ENCODE data around the gene KCNQ5.
"Not testable (repeated sequence)": the region's sequence is repeated elsewhere in the genome, so short reads cannot be mapped to it uniquely, and the experiment has no call there.

The KCNQ5 gene

DNA sequence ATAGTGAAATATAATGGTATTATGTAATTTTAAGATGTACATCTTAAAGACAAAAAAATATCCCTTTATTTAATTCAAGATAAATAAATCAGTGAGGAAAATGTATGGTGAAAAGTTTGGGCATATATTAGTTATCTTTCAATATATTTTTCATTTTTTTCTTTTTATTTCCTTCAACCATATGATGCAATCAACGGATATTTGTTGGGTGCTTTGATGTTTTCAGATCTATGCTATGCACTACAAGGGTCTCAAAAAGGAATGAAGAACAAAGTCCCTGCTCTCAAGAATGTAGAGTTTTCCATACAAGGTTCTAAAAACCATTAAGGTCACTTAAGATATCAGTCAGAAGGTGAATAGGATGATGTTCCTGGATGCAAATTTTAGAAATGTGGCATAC, 345.5 kb downstream of the KCNQ5 start:
- DNase-seq = no peak

DNA sequence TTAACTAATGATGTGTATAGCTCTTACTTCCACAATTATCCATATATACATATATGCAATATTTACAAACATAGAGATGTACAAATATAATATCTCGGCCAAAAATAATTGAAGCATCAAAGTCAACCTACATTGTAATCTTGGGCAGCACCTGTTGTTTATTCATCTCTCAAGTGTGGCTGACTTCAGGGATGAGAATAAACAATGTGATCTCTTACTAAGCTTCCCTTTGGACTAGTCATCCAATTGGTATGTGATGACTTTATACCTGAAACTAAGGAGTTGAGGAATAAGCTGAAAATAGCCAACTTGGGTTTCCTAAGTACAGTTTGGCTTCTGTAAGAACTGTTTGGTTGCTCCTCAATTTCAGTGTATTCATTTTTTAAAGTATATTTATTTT, 346.8 kb downstream of the KCNQ5 start:
- DNase-seq = no peak

DNA sequence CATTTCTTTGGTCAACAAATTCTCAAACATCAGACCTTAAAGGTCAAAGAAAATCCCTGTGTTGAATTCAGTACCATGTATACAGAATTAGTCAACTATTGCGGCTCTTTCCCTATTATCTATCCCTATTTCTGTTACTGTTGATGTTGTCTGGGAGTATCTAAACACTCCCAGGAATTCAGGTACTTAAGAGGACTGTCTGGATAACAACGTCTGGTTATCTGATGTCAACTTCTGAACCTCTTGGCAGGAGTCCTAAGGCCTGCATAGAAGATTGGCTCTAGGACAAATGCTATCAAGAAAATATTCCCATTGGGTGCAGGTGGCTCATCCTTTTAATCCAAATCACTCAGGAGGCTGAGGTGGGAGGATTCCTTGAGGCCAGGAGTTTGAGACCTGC, 347.8 kb downstream of the KCNQ5 start:
- no peak for DNase-seq

DNA sequence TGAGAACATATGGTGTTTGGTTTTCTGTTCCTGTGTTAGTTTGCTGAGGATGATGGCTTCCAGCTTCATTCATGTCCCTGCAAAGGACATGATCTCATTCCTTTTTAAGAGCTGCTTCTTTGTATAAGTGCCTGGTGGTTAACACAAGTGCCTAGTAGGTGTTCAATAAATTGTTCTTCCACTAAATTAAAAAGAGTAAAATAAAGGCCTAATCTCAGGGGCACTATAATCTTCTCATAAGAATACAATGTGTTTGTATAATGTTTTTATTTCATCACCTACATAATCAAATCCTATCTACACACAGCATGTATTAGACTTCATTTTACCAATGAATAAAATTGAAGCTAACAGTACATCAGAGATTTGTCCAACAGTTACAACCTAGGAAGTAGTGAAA, 350.7 kb downstream of the KCNQ5 start:
- DNase-seq = no peak

DNA sequence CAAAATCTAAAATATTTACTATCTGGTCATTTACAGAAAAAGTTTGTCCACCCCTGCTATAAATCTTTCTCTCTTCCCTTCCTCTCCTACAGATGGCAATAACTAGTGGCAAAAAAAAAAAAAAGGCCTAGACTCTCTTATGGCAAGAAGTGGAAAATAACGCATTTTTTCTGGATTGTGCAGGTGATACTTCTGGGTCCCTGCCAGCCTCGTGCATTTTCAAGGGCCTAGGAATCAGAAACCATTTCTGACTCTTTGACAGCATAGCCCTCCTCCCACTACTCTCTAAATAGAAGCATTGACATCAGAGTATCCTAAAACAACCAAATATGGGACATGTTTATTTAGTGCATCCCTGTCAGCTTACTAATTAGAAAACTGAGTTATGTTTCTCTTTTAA, 352.4 kb downstream of the KCNQ5 start:
- no peak for DNase-seq

DNA sequence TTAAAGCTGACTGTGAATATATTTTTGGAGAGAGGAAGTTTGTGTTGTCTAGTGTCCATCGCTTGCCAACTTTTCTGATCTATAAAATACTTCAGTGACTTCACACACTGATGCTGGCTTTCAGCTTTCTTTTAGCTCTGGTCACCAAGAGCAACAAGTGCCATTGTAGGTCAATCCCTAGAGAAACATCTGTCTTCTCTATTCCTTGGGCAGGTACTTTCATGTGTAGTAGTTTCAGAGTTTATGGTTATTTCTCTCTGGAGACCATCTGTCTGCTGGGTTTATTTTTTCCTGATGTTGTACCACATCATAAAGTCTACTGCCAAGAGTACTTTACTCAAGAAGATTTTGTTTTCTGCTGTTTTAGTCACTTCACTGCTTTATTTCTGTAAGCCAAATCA, 353.5 kb downstream of the KCNQ5 start:
- DNase-seq = no peak

DNA sequence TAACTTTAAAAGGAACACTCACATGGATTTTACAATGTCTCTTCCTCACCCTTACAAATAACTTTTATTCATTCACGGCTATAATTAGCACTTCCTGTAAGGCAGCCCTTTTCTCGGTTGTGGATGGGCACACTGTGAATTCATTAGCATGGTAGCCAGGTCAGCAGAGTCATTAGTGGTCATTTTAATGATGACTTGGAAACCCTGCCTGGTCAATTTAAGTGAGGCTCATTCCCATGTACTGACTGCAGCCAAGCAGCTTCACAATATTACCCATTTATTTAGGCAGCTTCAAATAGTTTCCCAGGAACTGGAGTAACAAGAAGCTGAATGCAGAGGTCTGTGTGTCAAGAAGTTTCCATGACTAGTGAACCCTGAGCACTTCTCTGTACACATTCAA, 354.6 kb downstream of the KCNQ5 start:
- DNase-seq = no peak

DNA sequence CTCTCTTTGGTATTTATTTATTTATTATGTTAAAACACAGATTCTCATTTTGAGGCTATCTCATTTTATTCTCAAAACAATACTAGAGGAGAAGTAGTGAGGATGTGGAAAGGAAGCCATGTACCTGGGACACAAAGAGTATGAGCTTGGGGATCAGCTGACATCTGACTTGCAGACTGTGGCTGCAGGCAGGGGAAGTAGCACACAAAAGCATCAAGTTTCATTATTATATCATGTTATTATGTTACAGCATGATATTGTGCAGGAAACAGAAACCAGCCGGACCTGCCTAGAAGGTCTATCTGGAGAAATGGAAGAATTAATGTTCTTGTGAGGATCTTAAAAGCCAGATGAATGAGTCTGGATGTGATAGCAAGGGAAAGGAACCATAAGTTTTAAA, 355.2 kb downstream of the KCNQ5 start:
- DNase-seq = no peak

DNA sequence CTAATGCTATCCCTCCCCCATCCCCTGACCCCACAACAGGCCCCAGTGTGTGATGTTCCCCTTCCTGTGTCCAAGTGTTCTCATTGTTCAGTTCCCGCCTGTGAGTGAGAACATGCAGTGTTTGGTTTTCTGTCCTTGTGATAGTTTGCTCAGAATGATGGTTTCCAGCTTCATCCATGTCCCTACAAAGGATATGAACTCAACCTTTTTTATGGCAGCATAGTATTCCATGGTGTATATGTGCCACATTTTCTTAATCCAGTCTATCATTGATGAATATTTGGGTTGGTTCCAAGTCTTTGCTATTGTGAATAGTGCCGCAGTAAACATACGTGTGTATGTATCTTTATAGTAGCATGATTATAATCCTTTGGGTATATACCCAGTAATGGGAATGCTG, 356.9 kb downstream of the KCNQ5 start:
- DNase-seq = not testable (repeated sequence)

DNA sequence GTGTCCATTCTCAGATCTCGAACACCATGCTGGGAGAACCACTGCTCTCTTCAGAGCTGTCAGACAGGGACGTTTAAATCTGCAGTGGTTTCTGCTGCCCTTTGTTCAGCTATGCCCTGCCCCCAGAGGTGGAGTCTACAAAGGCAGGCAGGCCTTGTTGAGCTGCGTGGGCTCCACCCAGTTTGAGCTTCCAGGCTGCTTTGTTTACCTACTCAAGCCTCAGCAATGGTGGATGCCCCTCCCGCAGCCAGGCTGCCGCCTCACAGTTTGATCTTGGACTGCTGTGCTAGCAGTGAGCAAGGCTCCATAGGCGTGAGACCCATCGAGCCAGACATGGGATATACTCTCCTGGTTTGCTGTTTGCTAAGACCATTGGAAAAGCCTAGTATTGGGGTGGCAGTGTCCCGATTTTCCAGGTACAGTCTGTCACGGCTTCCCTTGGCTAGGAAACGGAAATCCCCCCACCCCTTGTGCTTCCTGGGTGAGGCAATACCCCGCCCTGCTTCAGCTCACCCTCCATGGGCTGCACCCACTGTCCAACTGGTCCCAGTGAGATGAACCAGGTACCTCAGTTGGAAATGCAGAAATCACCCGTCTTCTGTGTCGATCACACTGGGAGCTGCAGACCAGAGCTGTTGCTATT, 362.4 kb downstream of the KCNQ5 start:
- DNase-seq = not testable (repeated sequence)

DNA sequence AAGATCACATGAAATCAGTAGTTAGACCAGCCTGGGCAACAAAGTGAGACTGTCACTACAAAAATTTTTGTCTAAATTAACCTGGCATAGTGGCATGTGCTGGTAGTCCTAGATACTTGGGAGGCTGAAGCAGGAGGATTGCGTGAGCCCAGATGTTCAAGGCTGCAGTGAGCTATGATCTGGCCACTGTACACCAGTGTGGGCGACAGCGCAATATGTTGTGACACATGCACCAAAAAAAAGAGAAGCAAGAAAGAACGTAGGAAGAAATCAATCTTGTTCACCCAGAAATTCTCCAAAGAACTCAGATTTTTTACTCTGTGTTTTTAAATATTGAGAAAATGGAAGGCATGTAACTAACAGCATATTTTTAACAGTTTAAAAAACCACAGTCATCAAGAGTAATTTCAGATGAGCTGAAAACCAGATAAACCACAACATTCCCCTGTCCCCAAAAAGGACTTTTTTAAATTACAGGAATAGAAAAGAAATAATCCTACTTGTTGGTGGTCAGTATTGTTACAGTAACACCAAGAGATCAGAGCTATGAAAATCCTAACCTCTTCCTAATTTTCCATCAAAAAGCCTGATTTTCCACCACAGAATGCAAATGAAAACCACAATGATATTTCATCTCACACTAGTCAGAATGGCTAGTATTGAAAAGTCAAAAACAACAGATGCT, 363.3 kb downstream of the KCNQ5 start:
- no peak for DNase-seq

DNA sequence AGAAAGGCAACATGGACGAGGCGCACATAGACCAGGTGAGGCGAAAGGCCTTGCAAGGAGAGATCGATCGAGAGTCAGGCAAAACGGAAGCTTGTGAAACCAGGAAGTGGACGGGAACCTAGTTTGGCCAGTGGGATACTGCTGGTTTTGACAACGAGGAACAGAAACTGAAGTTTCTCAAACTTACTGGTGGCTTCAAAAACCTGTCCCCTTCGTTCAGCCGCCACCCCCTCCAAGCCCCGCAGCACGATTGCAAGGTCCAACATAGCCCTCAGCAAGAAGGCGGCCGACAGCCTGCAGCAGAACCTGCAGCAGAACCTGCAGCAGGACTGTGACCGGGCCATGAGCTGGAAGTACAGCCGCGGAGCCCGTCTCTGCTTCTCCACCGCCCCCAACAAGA, 365.4 kb downstream of the KCNQ5 start:
- no peak for DNase-seq

DNA sequence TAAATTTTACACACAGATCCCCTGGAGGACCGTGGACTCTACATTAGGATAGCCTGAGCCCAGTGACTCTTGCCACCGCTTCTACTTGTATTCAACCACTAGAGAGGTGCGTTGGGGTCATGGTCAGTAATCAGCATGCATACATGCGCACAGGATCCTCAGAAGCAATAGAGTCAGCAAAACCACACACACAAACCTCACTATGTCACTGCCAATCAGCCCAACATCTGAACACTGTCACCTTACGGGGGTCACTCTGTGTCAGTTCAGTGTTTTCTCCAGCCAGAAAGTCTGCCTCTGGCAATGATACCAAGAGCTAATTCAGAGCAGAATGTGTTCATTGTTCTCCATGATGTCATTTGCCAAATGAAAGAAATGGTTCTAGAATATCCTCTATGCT, 378.1 kb downstream of the KCNQ5 start:
- DNase-seq = no peak

DNA sequence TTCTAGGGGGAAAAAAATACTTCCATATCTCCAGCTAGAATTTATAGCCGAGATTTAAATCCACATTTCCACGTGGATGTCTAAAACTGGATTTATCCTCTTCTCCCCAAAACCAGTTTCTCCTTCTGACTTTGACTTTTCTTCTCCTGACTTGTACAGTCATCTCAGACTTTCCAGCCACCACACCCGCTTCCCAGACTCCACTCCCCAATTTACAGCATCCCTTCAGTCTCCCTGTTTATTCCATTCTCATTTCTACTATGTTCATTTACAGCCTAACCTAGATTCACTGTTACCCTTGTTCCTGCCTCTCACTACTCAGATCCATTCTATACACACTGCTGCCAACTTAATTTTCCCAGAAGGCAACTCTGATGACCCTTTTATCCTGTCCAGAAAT, 378.6 kb downstream of the KCNQ5 start:
- no peak for DNase-seq

DNA sequence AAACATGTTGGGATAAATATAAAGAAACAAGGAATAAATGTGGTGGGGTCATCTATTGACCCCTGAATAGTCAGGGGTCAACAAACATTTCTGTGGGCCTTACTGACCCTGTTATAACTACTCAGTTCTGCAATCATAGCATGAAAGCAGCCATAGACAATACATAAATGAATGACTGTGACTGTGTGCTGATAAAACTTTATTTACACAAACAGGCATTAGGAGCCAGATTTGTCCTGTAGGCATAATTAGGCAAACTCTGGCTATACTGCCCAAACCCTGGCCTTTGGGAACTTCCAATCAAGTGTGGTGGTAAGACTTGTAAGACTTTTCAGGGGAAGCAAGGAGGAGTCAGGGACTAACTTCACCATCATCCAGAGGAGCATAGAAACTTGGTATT, 380.7 kb downstream of the KCNQ5 start:
- DNase-seq = no peak

DNA sequence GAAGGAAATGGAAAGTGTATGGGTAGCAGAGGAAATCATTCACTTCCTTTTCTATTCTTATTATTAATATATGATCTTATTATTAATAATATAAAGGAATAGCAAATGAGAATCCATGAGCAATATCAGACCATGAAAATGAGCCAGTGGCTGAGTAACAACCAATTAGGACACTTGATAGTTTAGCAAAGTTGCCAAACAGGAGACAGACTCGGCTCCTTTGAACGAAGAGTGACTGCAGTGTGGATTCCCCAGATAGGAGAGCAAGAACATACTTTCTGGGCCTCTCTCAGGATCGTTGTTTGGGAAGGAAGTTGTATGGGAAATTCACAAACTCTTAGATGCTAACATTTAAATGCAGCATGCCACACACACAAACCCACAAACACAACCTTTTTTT, 381.4 kb downstream of the KCNQ5 start:
- no peak for DNase-seq

DNA sequence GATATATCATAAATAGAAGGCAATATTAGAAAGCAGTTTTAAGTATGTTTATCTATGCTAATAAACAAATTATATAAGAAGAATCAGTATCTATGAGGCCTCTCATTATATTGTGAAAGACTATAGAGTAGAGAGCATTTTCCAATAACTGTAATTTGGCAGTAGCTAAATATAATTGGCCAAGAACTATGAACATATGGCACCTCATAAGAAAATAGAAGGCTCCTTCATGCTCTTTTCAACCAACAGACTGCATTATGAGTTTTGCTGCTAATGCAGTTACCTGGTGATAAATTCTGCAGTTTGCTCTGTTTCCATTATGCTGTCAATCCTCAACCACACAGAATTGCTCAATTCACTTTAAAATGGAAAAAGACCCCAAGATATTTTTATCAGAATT, 382.4 kb downstream of the KCNQ5 start:
- DNase-seq = no peak

DNA sequence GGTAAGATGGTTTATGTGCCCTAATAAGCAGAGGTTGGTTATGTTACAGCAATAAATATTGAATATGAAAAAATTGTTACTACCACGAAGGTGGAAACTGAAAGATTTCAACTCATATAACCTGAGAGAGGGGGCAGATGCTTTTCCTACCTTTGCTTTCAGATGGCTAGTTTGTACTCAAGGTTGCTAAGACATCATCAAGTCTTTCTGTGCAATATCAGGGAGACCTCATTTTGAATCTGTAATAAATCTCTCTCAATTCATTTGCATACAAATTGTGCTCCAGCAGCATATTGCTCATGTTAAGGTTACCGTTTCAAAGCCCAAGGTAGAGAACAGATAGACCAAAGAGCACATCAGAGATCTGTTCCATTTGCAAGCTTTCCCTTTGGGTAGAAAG, 383.0 kb downstream of the KCNQ5 start:
- DNase-seq = no peak

DNA sequence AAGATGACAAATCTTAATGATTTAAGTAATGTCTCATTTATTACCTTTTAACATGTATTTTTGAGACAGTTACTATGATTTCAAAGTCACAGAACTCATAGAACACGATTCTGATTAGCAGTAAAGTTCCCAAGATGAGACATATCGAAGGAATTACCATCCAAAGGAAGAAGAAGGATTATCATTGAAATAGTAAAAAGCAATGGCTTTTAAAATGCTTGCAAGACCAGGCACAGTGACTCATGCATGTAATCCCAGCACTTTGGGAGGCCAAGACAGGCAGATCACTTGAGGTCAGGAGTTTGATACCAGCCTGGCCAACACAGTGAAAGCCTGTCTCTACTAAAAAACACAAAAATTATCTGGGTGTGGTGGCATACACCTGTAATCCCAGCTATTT, 384.3 kb downstream of the KCNQ5 start:
- no peak for DNase-seq

DNA sequence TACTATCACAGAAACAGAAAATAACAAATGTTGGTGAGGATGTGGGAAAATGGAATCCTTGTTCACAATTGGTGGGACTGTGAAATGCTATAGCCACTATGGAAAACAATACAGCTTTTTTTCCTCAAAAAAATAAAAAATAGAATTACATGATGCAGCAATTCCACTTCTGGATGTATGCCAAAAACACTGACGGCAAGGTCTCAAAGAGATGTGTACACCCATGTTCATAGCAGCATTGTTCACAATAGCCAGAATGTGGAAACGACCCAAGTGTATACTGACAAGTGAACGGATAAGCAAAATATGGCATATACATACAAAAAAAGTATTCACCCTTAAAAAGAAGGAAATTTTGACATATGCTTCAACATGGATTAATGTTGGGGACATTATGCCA, 390.1 kb downstream of the KCNQ5 start:
- DNase-seq = no peak

DNA sequence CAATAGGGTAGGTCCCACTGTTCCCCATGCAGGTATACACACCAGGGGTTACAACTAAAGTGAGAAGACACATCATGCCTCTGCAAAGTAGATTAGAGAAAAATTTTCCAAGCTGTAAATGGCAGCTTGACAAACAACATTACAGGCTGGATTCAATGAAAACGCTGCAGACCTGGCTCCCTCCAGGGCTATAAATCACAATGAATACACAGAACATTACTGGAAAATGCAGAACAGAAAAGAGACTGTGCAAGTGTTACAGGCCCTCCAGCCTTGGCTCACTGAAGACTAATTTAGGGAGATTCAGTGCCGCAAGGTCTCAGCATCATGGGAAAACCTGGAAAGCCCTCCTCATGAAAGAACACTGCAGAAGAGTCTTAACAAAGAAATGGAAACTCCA, 395.6 kb downstream of the KCNQ5 start:
- DNase-seq = no peak

DNA sequence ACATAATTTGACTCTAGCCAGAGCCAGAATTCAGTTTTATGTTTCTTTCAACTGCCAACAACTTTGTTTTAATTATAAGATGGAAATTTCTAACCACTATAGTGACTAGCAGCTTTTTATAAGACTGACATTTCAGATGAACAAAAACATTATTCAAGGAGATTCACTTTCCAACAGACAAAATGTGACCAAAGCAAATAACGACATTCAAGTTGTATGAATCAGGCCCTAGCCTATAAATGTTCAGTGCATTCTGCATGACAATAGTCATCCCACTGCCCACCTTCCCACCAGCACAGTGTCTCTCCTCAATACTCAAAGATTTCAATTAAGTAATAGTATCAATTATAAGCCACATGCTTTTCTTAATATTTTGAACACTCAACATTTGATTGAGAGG, 402.7 kb downstream of the KCNQ5 start:
- DNase-seq = no peak

DNA sequence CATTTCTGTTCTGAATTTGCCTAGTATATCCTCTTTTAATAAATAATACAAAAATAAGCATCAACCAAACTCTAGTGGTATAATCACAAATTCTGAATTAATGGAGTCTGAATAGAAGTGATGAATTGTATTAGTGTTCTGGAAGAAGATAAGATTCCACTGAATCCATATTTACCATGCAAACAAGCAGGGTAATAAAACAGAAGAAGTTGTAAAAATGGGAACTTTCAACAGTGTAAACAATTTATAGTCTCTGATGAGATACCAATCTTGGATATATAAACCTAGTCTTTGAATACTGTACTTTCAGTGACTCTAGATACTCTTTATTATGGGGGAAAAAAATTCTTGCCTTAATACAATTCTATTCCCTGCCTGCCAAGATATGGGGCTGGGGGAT, 405.8 kb downstream of the KCNQ5 start:
- DNase-seq = no peak

DNA sequence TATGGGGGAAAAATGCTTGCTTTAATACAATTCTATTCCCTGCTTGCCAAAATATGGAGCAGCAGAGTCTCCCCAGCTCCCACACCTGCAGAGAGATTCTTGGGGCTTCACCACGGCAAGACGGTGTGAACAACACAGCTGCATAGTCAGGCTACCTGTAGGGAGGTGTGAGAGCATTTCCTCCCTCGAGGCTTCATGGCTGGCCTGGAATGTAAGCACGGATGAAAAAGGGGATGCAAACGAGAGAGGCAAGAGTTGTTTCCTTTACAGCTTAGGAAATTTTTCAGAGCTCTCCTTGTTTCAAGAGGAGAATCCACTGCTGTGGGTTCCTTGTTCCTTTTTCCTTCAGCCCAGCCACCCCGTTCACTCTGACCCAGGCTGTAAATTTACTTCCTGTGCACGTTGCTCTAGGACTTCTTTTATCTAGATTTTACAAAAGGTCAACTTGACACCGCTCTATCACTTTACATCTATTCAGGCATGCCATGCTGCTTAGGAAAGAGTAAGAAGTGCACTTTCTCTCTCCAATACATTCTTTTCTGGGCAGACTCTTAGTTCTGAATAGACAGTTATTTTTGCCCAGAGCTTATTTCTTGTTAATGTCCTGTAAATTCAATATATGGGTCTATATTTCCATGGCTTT, 406.4 kb downstream of the KCNQ5 start:
- no peak for DNase-seq

Data from activated CD8-positive, alpha-beta memory T cell treated with anti-CD3 and anti-CD28 coated beads for 24 hours (primary cell).